ENCODE measurements around the gene SMOC2. TPM values are rescaled to one million over a fixed set of nuclear protein-coding genes. Genes with fewer than 3 reads are reported as not detected.
A peak's percentile ranks its signal among the peaks of the same experiment; 100 is the strongest.

SMOC2 gene
- total RNA-seq, 4 donors from 2014 or later: 74.7 to 139 (median 118) TPM

- TF ChIP-seq EP300 (IDR thresholded peaks at IDR 0.05) (no peak), POLR2A (IDR thresholded peaks at IDR 0.05) (no peak), CTCF (IDR thresholded peaks at IDR 0.05) (no peak)
- Histone ChIP-seq H3K4me1 (peaks cover 0 to 10% (median 0%) of the 10 kb centered on the region in 4 donors), H3K4me3 (no peak overlapping the region), H3K27ac (no peak overlapping the region), H3K27me3 (no peaks in the 10 kb centered on the region), H3K9me3 (no peaks in the 10 kb centered on the region), H3K36me3 (no peaks in the 10 kb centered on the region)
- DNase-seq (ENCODE audit: low spot score in 2 of 2): no peak
- 92 to 95% methylated on average over 27 to 28 of the region's 28 CpGs for WGBS, 2 donors
Measured at GRCh38 chr6:168411793-168412192, 29.2 kb upstream of the SMOC2 start.

DNA sequence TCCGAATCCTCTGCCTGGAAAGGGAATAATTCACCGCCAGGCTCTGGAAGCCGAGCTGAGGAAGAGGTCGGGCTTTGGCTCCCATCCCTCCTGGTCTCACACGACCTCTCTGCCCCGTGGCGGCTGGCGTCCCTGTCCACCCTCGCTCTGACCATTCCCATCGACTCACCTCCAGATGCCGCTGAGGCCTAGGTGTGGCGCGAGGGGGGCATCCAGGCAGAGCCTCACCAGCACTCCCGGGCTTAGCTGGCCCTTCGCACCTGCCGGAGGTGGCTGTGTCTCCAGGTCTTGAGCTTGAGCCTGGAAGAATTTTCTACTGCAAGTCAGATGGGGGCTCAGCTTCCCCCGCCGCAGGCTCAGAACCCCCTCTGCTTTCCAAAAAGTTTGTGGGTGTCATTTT lies 28.5 kb upstream of the SMOC2 start:
- 95% methylated on average over 16 to 18 of the region's 18 CpGs for WGBS, 2 donors
- DNase-seq (ENCODE audit: low spot score in 2 of 2): no peak
- no peak overlapping the region for H3K27ac ChIP-seq
- no peaks in the 10 kb centered on the region for H3K27me3 ChIP-seq
- H3K4me1 ChIP-seq: peaks cover 0 to 16% (median 3%) of the 10 kb centered on the region in 4 donors
- H3K9me3 ChIP-seq: no peaks in the 10 kb centered on the region
- TF ChIP-seq EP300 (IDR thresholded peaks at IDR 0.05) (no peak), CTCF (IDR thresholded peaks at IDR 0.05) (no peak), POLR2A (IDR thresholded peaks at IDR 0.05) (no peak)
- H3K4me3 ChIP-seq: no peak overlapping the region
- no peaks in the 10 kb centered on the region for H3K36me3 ChIP-seq

- no peak for DNase-seq (ENCODE audit: low spot score in 2 of 2)
Measured at GRCh38 chr6:168413018-168413720, 27.8 kb upstream of the SMOC2 start.

DNA sequence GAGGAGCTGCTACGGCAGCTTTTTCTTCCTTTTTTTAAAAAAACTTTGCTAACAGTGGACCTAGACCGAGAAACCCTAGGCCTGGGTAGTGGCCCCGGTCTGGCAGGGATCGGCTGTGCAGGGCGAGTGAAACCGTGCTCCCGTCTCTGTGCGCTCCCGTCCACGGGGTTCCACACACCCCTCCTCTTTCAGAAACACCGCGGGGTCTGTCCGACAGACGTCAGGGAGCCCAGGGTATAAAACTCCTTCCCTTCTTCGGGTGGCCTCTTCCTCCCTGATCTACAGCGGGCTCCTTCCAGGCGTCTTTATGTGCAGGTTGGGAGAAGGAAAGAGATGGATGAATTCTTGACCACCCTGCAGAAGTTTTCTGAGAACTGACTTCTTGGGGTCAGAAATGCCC lies 27.1 kb upstream of the SMOC2 start:
- no peak overlapping the region for H3K4me3 ChIP-seq
- no peak for DNase-seq (ENCODE audit: low spot score in 2 of 2)
- H3K27ac ChIP-seq: peak overlapping the region in 1 of 4 donors; percentile 17
- H3K27me3 ChIP-seq: no peaks in the 10 kb centered on the region
- H3K9me3 ChIP-seq: no peaks in the 10 kb centered on the region
- no peak for TF ChIP-seq POLR2A (IDR thresholded peaks at IDR 0.05)
- no peak for TF ChIP-seq EP300 (IDR thresholded peaks at IDR 0.05)
- TF ChIP-seq CTCF (IDR thresholded peaks at IDR 0.05): no peak
- H3K4me1 ChIP-seq: peaks cover 0 to 30% (median 6%) of the 10 kb centered on the region in 4 donors
- WGBS, 2 donors: 89 to 90% methylated on average over 17 of the region's 17 CpGs
- H3K36me3 ChIP-seq: no peaks in the 10 kb centered on the region

More at GRCh38 chr6:168413018-168413720, 27.8 kb upstream of the SMOC2 start:
- Histone ChIP-seq H3K27me3 (no peaks in the 10 kb centered on the region), H3K4me3 (no peak overlapping the region), H3K36me3 (no peaks in the 10 kb centered on the region), H3K4me1 (peaks cover 0 to 23% (median 3%) of the 10 kb centered on the region in 4 donors), H3K27ac (no peak overlapping the region), H3K9me3 (no peaks in the 10 kb centered on the region)
- TF ChIP-seq CTCF (IDR thresholded peaks at IDR 0.05): no peak
- TF ChIP-seq EP300 (IDR thresholded peaks at IDR 0.05): no peak
- no peak for TF ChIP-seq POLR2A (IDR thresholded peaks at IDR 0.05)
- 95 to 96% methylated on average over 59 of the region's 59 CpGs for WGBS, 2 donors

GRCh38 chr6:168414336-168415097 lies 26.5 kb upstream of the SMOC2 start:
- no peak overlapping the region for H3K4me3 ChIP-seq
- H3K27ac ChIP-seq: peak overlapping the region in 1 of 4 donors; percentile 17
- DNase-seq (ENCODE audit: low spot score in 2 of 2): no peak
- H3K36me3 ChIP-seq: no peaks in the 10 kb centered on the region
- TF ChIP-seq POLR2A (IDR thresholded peaks at IDR 0.05) (no peak), EP300 (IDR thresholded peaks at IDR 0.05) (no peak), CTCF (IDR thresholded peaks at IDR 0.05) (no peak)
- H3K4me1 ChIP-seq: peaks cover 0 to 33% (median 6%) of the 10 kb centered on the region in 4 donors
- no peaks in the 10 kb centered on the region for H3K9me3 ChIP-seq
- H3K27me3 ChIP-seq: no peaks in the 10 kb centered on the region
- WGBS, 2 donors: 44% methylated on average over 14 of the region's 14 CpGs

Data from tibial nerve (tissue), 4 donors.